Nucleus accumbens (tissue), 56 donors: ENCODE data around the gene ZNF446.

Experiments
- DNase-seq, 56 donors: peaks; one replicate each; lab custom pipeline; 2025; lab: John Stamatoyannopoulos, UW

ZNF446 gene

GRCh38 chr19:58519355-58520256 lies 43.5 kb downstream of the ZNF446 start, which contains the start of gene ZBTB45:
Gene ZBTB45, minus strand, starts transcription at chr19:58519810. Its CDS starts 2,137 bp downstream, at chr19:58517673.
- peak; percentile 53 to 96 (median 89) for DNase-seq

GRCh38 chr19:58520257-58520599 lies 44.1 kb downstream of the ZNF446 start:
- no peak for DNase-seq

GRCh38 chr19:58521651-58522050 lies 45.5 kb downstream of the ZNF446 start:
- DNase-seq: no peak

GRCh38 chr19:58522709-58523108 lies 46.6 kb downstream of the ZNF446 start:
- DNase-seq: no peak

- DNase-seq: no peak
These were observed 53.3 kb downstream of the ZNF446 start for GRCh38 chr19:58529405-58529804.
